ENCODE results near the gene ARL6IP4.

- TF ChIP-seq, protein P1, sequence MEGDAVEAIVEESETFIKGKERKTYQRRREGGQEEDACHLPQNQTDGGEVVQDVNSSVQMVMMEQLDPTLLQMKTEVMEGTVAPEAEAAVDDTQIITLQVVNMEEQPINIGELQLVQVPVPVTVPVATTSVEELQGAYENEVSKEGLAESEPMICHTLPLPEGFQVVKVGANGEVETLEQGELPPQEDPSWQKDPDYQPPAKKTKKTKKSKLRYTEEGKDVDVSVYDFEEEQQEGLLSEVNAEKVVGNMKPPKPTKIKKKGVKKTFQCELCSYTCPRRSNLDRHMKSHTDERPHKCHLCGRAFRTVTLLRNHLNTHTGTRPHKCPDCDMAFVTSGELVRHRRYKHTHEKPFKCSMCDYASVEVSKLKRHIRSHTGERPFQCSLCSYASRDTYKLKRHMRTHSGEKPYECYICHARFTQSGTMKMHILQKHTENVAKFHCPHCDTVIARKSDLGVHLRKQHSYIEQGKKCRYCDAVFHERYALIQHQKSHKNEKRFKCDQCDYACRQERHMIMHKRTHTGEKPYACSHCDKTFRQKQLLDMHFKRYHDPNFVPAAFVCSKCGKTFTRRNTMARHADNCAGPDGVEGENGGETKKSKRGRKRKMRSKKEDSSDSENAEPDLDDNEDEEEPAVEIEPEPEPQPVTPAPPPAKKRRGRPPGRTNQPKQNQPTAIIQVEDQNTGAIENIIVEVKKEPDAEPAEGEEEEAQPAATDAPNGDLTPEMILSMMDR (conservative IDR thresholded peaks at IDR 0.05) = no peak
- no peak for TF ChIP-seq EZH2 (IDR thresholded peaks at IDR 0.05; ENCODE audit: low read depth)
Measured at GRCh38 chr12:122944605-122945592, 35.6 kb upstream of the ARL6IP4 start.
